K562 treated with DMSO at 1 percent for 24 hours (cell line): ENCODE data around the gene TMEM135. TPM values are rescaled to one million over a fixed set of nuclear protein-coding genes. Genes with fewer than 3 reads are reported as not detected.

Source experiments
- total RNA-seq: library from RNA; unstranded; fragments of 300-600 nt; gene quantifications from 2 replicates; pipeline ENCODE4 v1.2.3, GENCODE V29; 2022; ENCODE audit warnings: low read depth; ENCODE audit not compliant: insufficient read depth

TMEM135 gene
- total RNA-seq = 18.2 and 20.9 TPM in 2 replicates

DNA sequence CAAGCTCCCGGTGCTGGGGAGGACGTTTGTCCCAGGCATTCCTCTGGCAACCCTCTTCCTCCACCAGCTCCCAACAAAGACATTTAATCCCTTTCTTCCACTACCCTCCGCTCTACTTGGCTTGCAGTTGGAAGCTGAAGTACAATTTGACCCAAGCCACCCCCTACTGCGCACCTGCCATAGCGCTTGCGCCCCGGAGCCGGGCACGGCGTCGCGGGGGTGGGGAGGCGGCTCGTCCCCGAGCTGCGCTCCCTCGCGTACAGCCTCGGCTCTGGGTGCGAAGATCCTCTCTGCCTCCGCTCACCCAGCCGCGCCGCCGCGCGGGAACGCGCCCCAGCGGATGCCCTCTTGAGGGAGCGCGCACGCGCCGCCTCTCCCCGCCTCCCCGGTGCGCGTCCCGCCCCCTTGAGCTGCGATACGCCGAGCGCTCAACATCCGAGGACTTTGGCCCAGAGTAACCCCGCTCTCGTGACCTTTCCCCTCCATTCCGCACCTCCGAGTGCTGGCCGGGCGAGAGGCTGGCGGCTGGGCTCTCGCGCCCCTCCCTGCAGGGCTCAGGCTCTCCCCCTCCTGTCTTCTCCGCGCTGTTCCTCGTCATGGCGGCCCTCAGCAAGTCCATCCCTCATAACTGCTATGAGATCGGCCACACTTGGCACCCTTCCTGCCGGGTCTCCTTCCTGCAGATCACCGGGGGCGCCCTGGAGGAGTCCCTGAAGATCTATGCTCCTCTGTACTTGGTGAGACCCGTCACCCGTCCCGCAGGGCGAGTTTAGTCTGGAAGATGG lies at the start of gene TMEM135:
TMEM135 (plus strand) TSS at position 485 of the 785 bp plus-strand sequence; CDS start at position 597, 112 bp downstream.

Other genes with a start within 250 kb of the TMEM135 start
- gene PRSS23, start 237.4 kb upstream of the TMEM135 start, total RNA-seq = 0.14 and 0.38 TPM in 2 replicates
- gene FZD4, start 82.5 kb upstream of the TMEM135 start, total RNA-seq = 6.1 and 6.3 TPM in 2 replicates